Psoas muscle (tissue), 8 donors: ENCODE results near the gene KLF6. TPM values are rescaled to one million over a fixed set of nuclear protein-coding genes. Genes with fewer than 3 reads are reported as not detected.

Source experiments
- ATAC-seq, 4 donors: fragments of 200-7000 bp; cut with Tn5 transposase; one replicate each; pipeline ENCODE4 v1.9.1; 2020; ENCODE audit warnings: moderate library complexity in 3 of 4, mild to moderate bottlenecking in 2 of 4
- DNase-seq, 2 donors: peaks; one replicate each; pipeline ENCODE4 v3.0.0-alpha.2; 2020
- H3K27ac ChIP-seq: fragments of 200-600 bp; one replicate; pipeline ENCODE4 v1.8.0; 2022
- H3K27me3 ChIP-seq, 3 donors: fragments of 200-600 bp in 1 of 3; one replicate each; pipeline versions ENCODE4 v1.6.1 to v1.8.0; 2013 to 2022; ENCODE audit warnings: low read length in 2 of 3, mild to moderate bottlenecking in 2 of 3, moderate library complexity in 1 of 3; ENCODE audit not compliant: insufficient read depth in 3 of 3
- H3K36me3 ChIP-seq, 2 donors: fragments of 200-600 bp in 1 of 2; one replicate each; pipeline versions ENCODE4 v1.6.1 to v1.8.0; 2013 to 2022; ENCODE audit warnings: low read depth in 1 of 2, mild to moderate bottlenecking in 1 of 2, moderate library complexity in 1 of 2; ENCODE audit not compliant: insufficient read depth in 1 of 2
- H3K4me1 ChIP-seq: fragments of 200-600 bp; one replicate; pipeline ENCODE4 v1.8.0; 2022
- H3K4me3 ChIP-seq: fragments of 200-600 bp; one replicate; pipeline ENCODE4 v1.8.0; 2022; ENCODE audit warnings: mild to moderate bottlenecking
- H3K9me3 ChIP-seq: fragments of 200-600 bp; one replicate; pipeline ENCODE4 v1.8.0; 2022
- CTCF ChIP-seq: fragments of 200-600 bp; IDR thresholded peaks from one replicate; pipeline ENCODE4 v1.8.0; 2022; ENCODE audit warnings: antibody characterized with exemption
- WGBS, 3 donors: extraction: QIAGEN DNeasy Blood & Tissue Kit; methylation state at CpG; one replicate each; pipeline versions ENCODE4 v1.1.6 to v1.1.7; 2013; 5-methylcytosine and 5-hydroxymethylcytosine counted together
- intact Hi-C, 2 donors: fragments of 100-400 bp; cut with DNase I; formaldehyde crosslinking; loops; one replicate each; pipeline versions ENCODE4 v1.11.0 to v1.14.2; 2022
- long read RNA-seq, 2 donors: library from polyadenylated mRNA; unstranded; transcript quantifications; one replicate each; pipeline ENCODE4 v2.0.0, GENCODE V29; 2021
- polyA plus RNA-seq, 3 donors: library from polyadenylated mRNA; stranded (reverse); fragments of 200-250 nt; gene quantifications; one replicate each; pipeline ENCODE4 v1.2.3, GENCODE V29; 2013
- total RNA-seq, 4 donors: library from RNA; stranded (reverse); fragmentation: NEBNext Ultra II Directional in 2 of 4; extraction: Animal tissue kit (Norgen Biotek cat#: 25700) in 2 of 4; gene quantifications; one replicate each; pipeline versions ENCODE4 v1.2.1 to v1.2.4, GENCODE V29; 2021 to 2023
- donor health status: healthy with polysubstance abuse.
- donor health status: DM: no; HTN: no; CAD: no; lungs with moderate emphysema.
- donor health status: Bipolar disorder and iron deficiency.
- donor health status: healthy.
- donor health status: DM: yes; HTN: yes; CAD: no.
- donor health status: DM: no; HTN: no; CAD: no.
- donor health status: DM: no; HTN: no; CAD: no.
- donor health status: DM: yes; HTN: yes; CAD: no.

The KLF6 gene
- total RNA-seq (100 to 1,000 TPM in 3 of 4 donors, 10 to 100 TPM in 1; 30.4 to 296 (median 173) TPM), polyA plus RNA-seq (100 to 1,000 TPM in 2 of 3 donors, 10 to 100 TPM in 1; 94.1 to 138 (median 109) TPM)
- long read RNA-seq, donor 1, full-length matches to known transcripts, result 176 of 219 reads
- long read RNA-seq, donor 1, partial matches to known transcripts, result 16 of 219 reads
- long read RNA-seq, donor 1, other reads (novel, unspliced or antisense), result 27 of 219 reads
- long read RNA-seq, donor 2, full-length matches to known transcripts, result 522 of 711 reads
- long read RNA-seq, donor 2, partial matches to known transcripts, result 48 of 711 reads
- long read RNA-seq, donor 2, other reads (novel, unspliced or antisense), result 141 of 711 reads

GRCh38 chr10:3784510-3785250 lies at the start of gene KLF6:
TSS of gene KLF6 (minus strand) at chr10:3785209. CDS start at chr10:3785014, 195 bp downstream.
- peak; percentile 70 to 86 for DNase-seq
- peak within 1 kb of the TSS; percentile 100 for H3K27ac ChIP-seq
- no peaks in the 10 kb centered on the region for H3K27me3 ChIP-seq
- H3K36me3 ChIP-seq, result peaks cover 0 to 26% of the 10 kb centered on the region in 2 donors
- H3K4me1 ChIP-seq, result peaks cover 16% of the 10 kb centered on the region
- TF ChIP-seq CTCF, result no peak
- ATAC-seq, result peak; percentile 11 to 42 (median 32)
- peak within 1 kb of the TSS; percentile 95 for H3K4me3 ChIP-seq
- WGBS, 3 donors, result 0 to 1% (median 1%) methylated on average over 58 to 69 of the region's 69 CpGs
- intact Hi-C loops, result loop anchor here (1.0 to 10.0 kb wide), 4 partner anchors 23 to 980 kb away; no protein-coding TSS in a partner anchor
- H3K9me3 ChIP-seq, result peaks cover 5% of the 10 kb centered on the region

GRCh38 chr10:3834404-3834803 lies 49.4 kb upstream of the KLF6 start:
- WGBS, 3 donors, result 93 to 97% (median 97%) methylated on average over 6 of the region's 6 CpGs
- Histone ChIP-seq H3K9me3 (no peaks in the 10 kb centered on the region), H3K4me1 (peaks cover 8% of the 10 kb centered on the region), H3K4me3 (no peak overlapping the region), H3K27me3 (no peaks in the 10 kb centered on the region), H3K36me3 (no peaks in the 10 kb centered on the region), H3K27ac (no peak overlapping the region)
- ATAC-seq (no peak), DNase-seq (no peak)
- intact Hi-C loops, result loop anchor here in 1 of 2 donors (10.0 kb wide), 1 partner anchor 1440 kb away; no protein-coding TSS in a partner anchor
- TF ChIP-seq CTCF, result no peak

GRCh38 chr10:3833046-3833445 lies 48.0 kb upstream of the KLF6 start:
- DNase-seq, result no peak
- H3K4me1 ChIP-seq, result peaks cover 11% of the 10 kb centered on the region
- H3K27ac ChIP-seq, result no peak overlapping the region
- no peaks in the 10 kb centered on the region for H3K27me3 ChIP-seq
- ATAC-seq, result no peak
- intact Hi-C loops, result loop anchor here in 1 of 2 donors (10.0 kb wide), 1 partner anchor 1438 kb away; no protein-coding TSS in a partner anchor
- no peak overlapping the region for H3K4me3 ChIP-seq
- no peaks in the 10 kb centered on the region for H3K36me3 ChIP-seq
- H3K9me3 ChIP-seq, result no peaks in the 10 kb centered on the region
- 88 to 95% (median 90%) methylated on average over 6 of the region's 6 CpGs for WGBS, 3 donors
- no peak for TF ChIP-seq CTCF

GRCh38 chr10:3832022-3832786 lies 47.2 kb upstream of the KLF6 start:
- no peak for DNase-seq
- H3K4me1 ChIP-seq, result peaks cover 11% of the 10 kb centered on the region
- intact Hi-C loops, result loop anchor here in 1 of 2 donors (10.0 kb wide), 1 partner anchor 1437 kb away; no protein-coding TSS in a partner anchor

More at GRCh38 chr10:3832022-3832786, 47.2 kb upstream of the KLF6 start:
- Histone ChIP-seq H3K27ac (no peak overlapping the region), H3K9me3 (no peaks in the 10 kb centered on the region), H3K4me3 (no peak overlapping the region), H3K27me3 (no peaks in the 10 kb centered on the region), H3K36me3 (no peaks in the 10 kb centered on the region)
- no peak for ATAC-seq
- WGBS, 3 donors, result 87 to 95% (median 90%) methylated on average over 5 of the region's 5 CpGs
- no peak for TF ChIP-seq CTCF
